Measurements from ENCODE around the gene CTNND2.

CTNND2 gene

GRCh38 chr5:10984021-10984715 lies 920.1 kb downstream of the CTNND2 start:
- DNase-seq (ENCODE audit: low read depth) = peak; percentile 7

DNA sequence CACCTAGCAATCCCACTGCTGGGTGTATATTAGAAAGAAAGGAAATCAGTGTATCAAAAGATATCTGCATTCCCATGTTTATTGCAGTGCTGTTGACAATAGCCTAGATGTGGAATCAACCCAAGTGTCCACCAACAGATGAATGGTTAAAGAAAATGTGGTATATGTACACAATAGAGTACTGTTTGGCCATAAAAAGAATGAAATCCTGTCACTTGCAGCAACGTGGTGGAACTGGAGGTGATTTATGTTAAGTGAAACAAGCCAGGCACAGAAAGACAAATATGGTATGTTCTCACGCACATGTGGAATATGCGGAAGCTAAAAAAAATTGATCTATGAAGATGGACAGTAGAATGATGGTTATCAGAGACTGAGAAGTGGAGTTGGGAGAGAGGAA lies 921.6 kb downstream of the CTNND2 start:
- no peak for DNase-seq (ENCODE audit: low read depth)

GRCh38 chr5:10981932-10982331 lies 922.3 kb downstream of the CTNND2 start:
- no peak for DNase-seq (ENCODE audit: low read depth)

DNA sequence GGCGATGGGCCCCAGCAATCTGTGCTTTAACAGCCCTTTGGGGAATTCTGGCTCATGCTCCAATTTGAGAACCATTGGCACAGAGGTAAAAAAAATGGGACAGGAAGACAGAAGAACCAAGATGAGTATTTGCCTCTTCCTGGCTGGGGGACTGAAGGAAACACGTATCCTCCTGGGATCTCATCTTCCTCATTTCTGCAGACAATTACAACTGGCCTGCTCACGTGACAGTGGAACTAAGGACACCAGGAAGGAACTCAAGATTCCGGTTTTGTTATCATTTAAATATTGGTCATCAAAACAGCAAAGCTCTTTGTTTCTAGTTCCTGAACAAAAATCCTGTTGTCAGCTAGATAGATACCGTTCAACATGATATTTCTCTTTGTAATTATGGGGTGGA lies 927.2 kb downstream of the CTNND2 start:
- no peak for DNase-seq (ENCODE audit: low read depth)

DNA sequence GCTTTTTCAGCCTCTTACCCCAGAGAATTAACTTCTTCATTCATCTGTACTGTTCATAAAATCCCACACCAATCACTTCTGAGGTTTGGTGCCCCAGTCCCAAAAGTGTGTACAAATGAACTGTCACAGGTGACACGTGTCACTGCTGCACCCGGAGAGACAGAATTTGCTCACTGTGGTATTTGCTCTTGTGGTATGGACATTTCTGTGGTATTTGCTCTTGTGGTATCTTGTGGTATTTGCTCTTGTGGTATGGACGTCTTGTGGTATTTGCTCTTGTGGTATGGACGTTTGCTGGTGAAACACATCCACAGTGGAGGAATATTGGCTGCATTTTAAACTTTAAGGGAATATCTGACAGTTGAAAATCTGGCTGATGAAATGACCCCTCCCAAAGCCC lies 928.3 kb downstream of the CTNND2 start:
- DNase-seq (ENCODE audit: low read depth) = peak; percentile 32

- DNase-seq (ENCODE audit: low read depth) = no peak
Observed at GRCh38 chr5:10974850-10975249, 929.4 kb downstream of the CTNND2 start.

- no peak for DNase-seq (ENCODE audit: low read depth)
Observed at GRCh38 chr5:10973316-10973715, 930.9 kb downstream of the CTNND2 start.

GRCh38 chr5:10969684-10970180 lies 934.5 kb downstream of the CTNND2 start:
- no peak for DNase-seq (ENCODE audit: low read depth)

DNA sequence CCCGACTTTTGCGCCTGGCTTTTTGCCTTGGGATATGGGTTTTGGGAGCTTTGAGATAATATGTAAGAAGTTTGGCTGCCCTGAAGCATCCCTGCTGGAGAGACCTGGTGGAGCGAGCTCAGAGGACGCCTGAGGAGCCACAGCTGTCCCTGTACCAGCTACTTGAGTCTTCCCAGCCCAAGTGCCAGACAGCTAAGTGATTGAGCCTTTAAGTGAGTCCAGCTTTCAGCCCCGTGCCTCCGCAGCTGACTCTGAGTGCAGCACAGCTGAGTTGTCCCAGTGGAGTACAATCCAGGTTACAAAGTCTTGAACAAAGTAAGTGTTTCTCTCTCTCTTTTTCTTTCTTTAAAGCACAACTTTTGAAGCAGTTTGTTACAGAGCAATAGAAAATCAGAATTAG lies 939.4 kb downstream of the CTNND2 start:
- no peak for DNase-seq (ENCODE audit: low read depth)

DNA sequence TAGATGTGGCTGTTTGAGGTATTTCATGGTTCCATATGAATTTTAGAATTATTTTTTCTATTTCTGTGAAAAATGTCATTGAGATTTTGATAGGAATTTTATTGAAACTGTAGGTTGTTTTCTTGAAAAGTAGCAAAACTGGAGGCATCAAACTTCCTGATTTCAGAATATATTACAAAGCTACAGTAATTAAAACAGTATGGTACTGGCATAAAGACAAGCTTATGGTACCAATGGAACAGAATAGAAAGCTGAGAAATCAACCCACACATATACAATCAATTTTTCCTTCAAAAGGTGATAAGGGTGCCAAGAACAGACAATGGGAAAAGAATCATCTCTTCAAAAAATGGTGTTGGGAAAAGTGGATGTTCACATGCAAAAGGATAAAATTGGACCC lies 945.5 kb downstream of the CTNND2 start:
- DNase-seq (ENCODE audit: low read depth) = no peak

- no peak for DNase-seq (ENCODE audit: low read depth)
Observed at GRCh38 chr5:10949856-10950630, 954.2 kb downstream of the CTNND2 start.

GRCh38 chr5:10946050-10946449 lies 958.2 kb downstream of the CTNND2 start:
- DNase-seq (ENCODE audit: low read depth) = no peak

DNA sequence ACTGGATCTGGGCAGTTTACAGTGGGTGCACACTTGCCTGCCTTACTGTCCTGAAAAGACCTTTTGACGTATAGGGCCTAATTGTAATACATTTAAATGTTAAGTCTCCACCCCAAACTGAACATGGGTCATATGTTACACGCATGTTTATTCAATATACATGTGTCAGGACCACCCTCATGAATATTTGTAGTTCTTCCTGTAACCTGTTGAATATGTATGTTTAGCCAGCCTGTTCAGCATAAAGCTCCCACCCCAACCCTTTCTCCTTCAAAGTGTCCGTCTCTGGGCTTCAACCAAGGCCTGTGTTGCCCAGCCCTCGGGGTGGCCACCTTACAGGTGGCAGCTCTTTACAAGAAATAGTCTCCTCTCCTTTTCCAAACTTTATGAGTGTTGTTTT lies 962.3 kb downstream of the CTNND2 start:
- no peak for DNase-seq (ENCODE audit: low read depth)

- DNase-seq (ENCODE audit: low read depth) = no peak
Observed at GRCh38 chr5:10936081-10936855, 968.0 kb downstream of the CTNND2 start.

DNA sequence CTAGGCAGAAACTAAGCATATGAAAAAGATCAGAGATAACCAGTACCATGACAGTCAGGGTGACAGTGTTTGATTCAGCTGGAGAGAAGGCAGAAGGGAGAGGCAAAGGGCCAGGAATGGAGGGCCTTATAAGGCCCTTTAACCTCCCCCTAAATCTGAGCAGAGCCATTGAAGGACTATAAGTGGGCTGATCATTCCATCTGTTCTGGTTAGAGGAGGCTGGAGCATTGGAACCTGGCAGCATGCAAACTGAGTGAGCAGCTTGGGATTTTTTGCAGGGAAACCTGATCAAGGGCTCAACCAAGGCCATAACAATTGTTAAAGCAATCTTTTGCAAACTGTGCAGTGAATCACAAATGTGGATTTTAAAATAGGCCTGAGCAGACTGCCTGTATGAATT lies 968.7 kb downstream of the CTNND2 start:
- DNase-seq (ENCODE audit: low read depth) = no peak

GRCh38 chr5:10934783-10935355 lies 969.4 kb downstream of the CTNND2 start:
- DNase-seq (ENCODE audit: low read depth) = no peak

DNA sequence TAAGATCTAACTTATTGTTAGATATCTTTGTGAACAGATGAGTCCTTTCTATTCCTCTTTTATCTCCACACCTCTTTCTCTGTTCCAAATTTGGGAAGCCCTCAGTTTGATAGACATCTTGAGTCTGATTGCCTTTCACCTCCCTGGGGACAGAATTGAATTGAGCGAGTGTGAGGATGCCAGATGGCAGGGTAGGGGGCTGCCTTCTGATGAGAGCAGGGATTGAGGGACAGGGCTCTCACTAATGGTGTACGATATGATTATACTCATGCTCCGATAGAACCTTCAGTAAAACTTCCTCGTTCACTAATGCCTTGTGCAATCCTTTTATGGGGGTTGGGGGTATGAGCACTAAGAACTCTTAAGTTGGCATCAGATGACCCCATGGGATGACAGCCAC lies 971.1 kb downstream of the CTNND2 start:
- no peak for DNase-seq (ENCODE audit: low read depth)

- DNase-seq (ENCODE audit: low read depth) = no peak
Observed at GRCh38 chr5:10932426-10932825, 971.8 kb downstream of the CTNND2 start.

- DNase-seq (ENCODE audit: low read depth) = no peak
Observed at GRCh38 chr5:10927608-10928007, 976.6 kb downstream of the CTNND2 start.

DNA sequence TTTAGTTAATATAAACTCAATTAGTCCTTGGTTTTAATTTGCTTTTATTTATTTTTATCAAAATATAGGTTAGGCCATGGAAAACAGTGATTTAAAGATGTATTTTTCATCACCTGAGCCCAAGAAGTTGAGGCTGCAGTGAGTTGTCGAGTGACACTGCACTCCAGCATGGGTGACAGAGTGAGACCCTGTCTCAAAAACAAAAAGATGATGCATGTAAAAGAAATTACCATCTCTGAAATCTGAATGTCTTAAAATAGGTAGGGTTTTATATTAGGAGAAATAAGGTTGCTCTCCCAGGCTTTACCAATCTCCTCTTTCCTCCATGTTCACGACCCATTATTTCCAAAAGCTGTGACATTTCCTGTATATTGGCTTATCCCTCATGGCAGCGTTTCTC lies 980.9 kb downstream of the CTNND2 start:
- no peak for DNase-seq (ENCODE audit: low read depth)
